Central memory CD8-positive, alpha-beta T cell (primary cell): Measurements from ENCODE around the gene TMEFF2.

ENCODE experiments used
- ATAC-seq: fragments of 150-1000 bp; cut with Tn5 transposase; replicated peaks from 2 replicates; pipeline ENCODE4 v1.10.0; 2022; ENCODE audit warnings: mild to moderate bottlenecking, moderate FRiP score, moderate number of reproducible peaks; ENCODE audit not compliant: poor library complexity, severe bottlenecking; ENCODE audit errors: extremely low read depth
- DNase-seq, 2 donors: peaks; one replicate each; pipeline ENCODE4 v3.0.0; 2021; ENCODE audit warnings: low spot score in 2 of 2
- H3K27ac Mint-ChIP-seq: one replicate; pipeline ENCODE4 v1.8.0; 2022; ENCODE audit warnings: low read depth, mild to moderate bottlenecking, moderate library complexity, mixed read lengths
- H3K27me3 Mint-ChIP-seq: one replicate; pipeline ENCODE4 v1.8.0; 2022; ENCODE audit warnings: mixed read lengths
- H3K36me3 Mint-ChIP-seq: one replicate; pipeline ENCODE4 v1.8.0; 2022; ENCODE audit warnings: mild to moderate bottlenecking, moderate library complexity, mixed read lengths; ENCODE audit not compliant: insufficient read depth
- H3K4me1 Mint-ChIP-seq: one replicate; pipeline ENCODE4 v1.8.0; 2022; ENCODE audit warnings: mixed read lengths
- H3K4me3 Mint-ChIP-seq: one replicate; pipeline ENCODE4 v1.8.0; 2022; ENCODE audit warnings: mild to moderate bottlenecking, moderate library complexity, mixed read lengths
- H3K9me3 Mint-ChIP-seq: one replicate; pipeline ENCODE4 v1.8.0; 2022; ENCODE audit warnings: mixed read lengths

Gene TMEFF2

DNA sequence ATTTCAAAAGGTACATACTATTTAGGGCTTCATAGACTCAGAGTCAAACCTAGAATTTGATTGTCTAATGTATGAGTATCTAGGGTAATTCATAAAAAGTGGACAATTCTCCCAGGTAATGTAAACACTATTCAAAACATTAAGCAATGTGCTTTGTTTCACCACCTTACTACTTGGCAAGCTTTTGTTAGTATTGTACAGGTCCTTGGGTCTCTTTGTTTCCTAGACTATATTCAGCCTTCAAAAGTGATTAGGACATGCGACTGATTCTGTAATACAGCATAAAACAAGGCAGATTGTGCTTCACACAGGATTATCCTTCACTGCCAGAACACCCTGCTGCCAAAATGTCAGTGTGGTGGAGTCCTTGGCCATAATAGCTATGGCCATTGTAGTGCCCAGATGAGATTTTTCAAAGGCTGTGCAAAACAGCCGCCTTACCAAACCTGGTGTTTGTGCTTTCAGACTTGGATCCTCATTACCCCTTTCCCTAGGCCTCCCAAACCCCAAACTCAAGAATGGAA, 257.8 kb downstream of the TMEFF2 start:
- ATAC-seq (no peak), DNase-seq (no peak)
- Mint-ChIP-seq H3K27me3 (peaks cover 52% of the 10 kb centered on the region), H3K4me1 (no peaks in the 10 kb centered on the region), H3K27ac (no peak overlapping the region), H3K9me3 (no peaks in the 10 kb centered on the region), H3K36me3 (peaks cover 1% of the 10 kb centered on the region), H3K4me3 (no peak overlapping the region)

GRCh38 chr2:191935247-191935646, 259.5 kb downstream of the TMEFF2 start:
- peaks cover 46% of the 10 kb centered on the region for H3K27me3 Mint-ChIP-seq
- no peak overlapping the region for H3K27ac Mint-ChIP-seq
- ATAC-seq = no peak
- H3K4me1 Mint-ChIP-seq = no peaks in the 10 kb centered on the region
- peaks cover 1% of the 10 kb centered on the region for H3K36me3 Mint-ChIP-seq
- H3K4me3 Mint-ChIP-seq = no peak overlapping the region
- DNase-seq = no peak
- H3K9me3 Mint-ChIP-seq = no peaks in the 10 kb centered on the region

DNA sequence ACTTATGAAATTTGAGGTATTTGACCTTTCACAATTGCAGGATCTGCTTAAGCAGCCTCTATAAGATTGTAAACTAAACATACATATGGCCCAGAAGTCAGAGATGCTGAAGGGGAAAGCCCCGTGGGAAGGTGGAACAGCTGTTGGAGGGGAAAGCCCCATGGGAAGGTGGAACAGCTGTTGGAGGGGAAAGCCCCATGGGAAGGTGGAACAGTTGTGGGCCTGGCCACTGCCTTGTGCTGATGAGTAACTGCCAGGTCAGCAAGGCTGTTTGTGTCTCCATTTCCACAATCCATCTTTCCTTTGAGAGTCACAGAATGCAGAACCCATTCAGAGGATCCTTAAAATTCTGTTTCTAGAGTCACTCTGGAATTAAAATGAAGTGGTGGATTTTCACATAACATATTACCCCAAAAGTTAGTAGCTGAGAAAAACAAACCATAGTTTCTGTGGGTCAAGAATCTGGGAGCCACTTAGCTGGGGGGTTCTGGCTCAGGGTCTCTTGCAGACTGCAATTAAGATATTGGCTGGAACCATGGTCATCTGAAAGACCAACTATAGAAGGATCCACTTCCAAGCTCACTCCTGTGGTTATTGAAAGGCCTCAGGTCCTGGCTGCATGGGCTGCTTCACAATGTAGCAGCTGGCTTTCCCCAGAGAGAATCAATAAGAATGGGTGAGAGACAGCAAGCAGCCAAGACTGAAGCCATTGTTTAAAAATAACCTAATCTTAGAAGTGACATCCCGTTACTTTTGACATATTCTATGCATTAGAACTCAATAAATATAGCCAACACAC, 261.2 kb downstream of the TMEFF2 start:
- peaks cover 30% of the 10 kb centered on the region for H3K27me3 Mint-ChIP-seq
- peaks cover 1% of the 10 kb centered on the region for H3K36me3 Mint-ChIP-seq
- H3K4me3 Mint-ChIP-seq = no peak overlapping the region
- no peaks in the 10 kb centered on the region for H3K9me3 Mint-ChIP-seq
- no peak for DNase-seq
- H3K4me1 Mint-ChIP-seq = no peaks in the 10 kb centered on the region
- no peak for ATAC-seq
- H3K27ac Mint-ChIP-seq = no peak overlapping the region

GRCh38 chr2:191932286-191932685, 262.4 kb downstream of the TMEFF2 start:
- Mint-ChIP-seq H3K36me3 (peaks cover 1% of the 10 kb centered on the region), H3K27me3 (peaks cover 33% of the 10 kb centered on the region), H3K4me1 (no peaks in the 10 kb centered on the region), H3K4me3 (no peak overlapping the region), H3K27ac (no peak overlapping the region), H3K9me3 (no peaks in the 10 kb centered on the region)
- ATAC-seq (no peak), DNase-seq (no peak)

GRCh38 chr2:191931329-191931728, 263.4 kb downstream of the TMEFF2 start:
- Mint-ChIP-seq H3K4me1 (no peaks in the 10 kb centered on the region), H3K9me3 (no peaks in the 10 kb centered on the region), H3K36me3 (peaks cover 1% of the 10 kb centered on the region), H3K4me3 (no peak overlapping the region), H3K27ac (no peak overlapping the region), H3K27me3 (peaks cover 38% of the 10 kb centered on the region)
- DNase-seq (no peak), ATAC-seq (no peak)

DNA sequence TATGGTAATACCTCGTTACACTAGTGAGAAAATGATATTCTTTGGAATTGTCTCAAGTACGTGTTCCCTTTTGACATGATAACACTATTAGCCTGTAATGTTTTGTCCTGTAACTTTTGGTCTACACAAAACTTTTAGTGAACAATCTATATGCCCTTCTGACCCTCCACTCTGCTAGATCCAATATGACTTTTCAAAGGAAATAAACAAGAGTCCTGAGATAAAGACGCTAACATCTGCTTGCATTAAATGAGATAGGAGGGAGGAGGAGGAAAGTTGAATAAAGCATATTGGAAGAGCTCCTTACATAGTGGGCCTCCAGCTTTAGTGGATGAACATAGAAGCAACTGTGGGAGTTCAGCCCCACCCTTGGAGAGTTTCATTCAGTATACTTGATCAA, 264.5 kb downstream of the TMEFF2 start:
- no peak for DNase-seq
- H3K36me3 Mint-ChIP-seq = peaks cover 1% of the 10 kb centered on the region
- H3K27ac Mint-ChIP-seq = no peak overlapping the region
- H3K27me3 Mint-ChIP-seq = peaks cover 38% of the 10 kb centered on the region
- ATAC-seq = no peak
- no peaks in the 10 kb centered on the region for H3K4me1 Mint-ChIP-seq
- H3K4me3 Mint-ChIP-seq = no peak overlapping the region
- no peaks in the 10 kb centered on the region for H3K9me3 Mint-ChIP-seq

DNA sequence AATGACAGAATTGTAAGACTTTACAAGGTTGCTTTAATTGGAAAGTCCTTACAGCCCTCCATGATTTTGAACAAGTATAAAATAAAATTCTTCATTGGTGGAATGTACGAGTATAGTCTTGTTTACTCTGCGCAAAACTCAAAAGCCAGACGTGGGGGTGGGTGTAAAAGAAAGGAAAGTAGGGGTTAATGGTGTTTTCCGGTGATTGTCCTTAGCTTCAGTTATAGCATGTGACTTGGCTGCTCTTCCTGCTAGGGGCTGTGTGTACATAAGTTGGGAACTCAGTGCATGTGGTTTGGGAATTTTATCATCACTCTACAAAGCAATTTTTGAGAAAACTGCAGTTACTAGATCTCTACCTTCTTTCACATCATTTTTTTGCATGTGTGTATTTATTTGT, 265.4 kb downstream of the TMEFF2 start:
- Mint-ChIP-seq H3K27ac (no peak overlapping the region), H3K27me3 (peaks cover 36% of the 10 kb centered on the region), H3K9me3 (no peaks in the 10 kb centered on the region), H3K4me1 (no peaks in the 10 kb centered on the region), H3K36me3 (peaks cover 1% of the 10 kb centered on the region), H3K4me3 (no peak overlapping the region)
- DNase-seq (no peak), ATAC-seq (no peak)

GRCh38 chr2:191927991-191928390, 266.7 kb downstream of the TMEFF2 start:
- ATAC-seq = no peak
- DNase-seq = no peak
- no peak overlapping the region for H3K4me3 Mint-ChIP-seq
- H3K9me3 Mint-ChIP-seq = no peaks in the 10 kb centered on the region
- H3K27ac Mint-ChIP-seq = no peak overlapping the region
- peaks cover 23% of the 10 kb centered on the region for H3K27me3 Mint-ChIP-seq
- no peaks in the 10 kb centered on the region for H3K36me3 Mint-ChIP-seq
- H3K4me1 Mint-ChIP-seq = no peaks in the 10 kb centered on the region

DNA sequence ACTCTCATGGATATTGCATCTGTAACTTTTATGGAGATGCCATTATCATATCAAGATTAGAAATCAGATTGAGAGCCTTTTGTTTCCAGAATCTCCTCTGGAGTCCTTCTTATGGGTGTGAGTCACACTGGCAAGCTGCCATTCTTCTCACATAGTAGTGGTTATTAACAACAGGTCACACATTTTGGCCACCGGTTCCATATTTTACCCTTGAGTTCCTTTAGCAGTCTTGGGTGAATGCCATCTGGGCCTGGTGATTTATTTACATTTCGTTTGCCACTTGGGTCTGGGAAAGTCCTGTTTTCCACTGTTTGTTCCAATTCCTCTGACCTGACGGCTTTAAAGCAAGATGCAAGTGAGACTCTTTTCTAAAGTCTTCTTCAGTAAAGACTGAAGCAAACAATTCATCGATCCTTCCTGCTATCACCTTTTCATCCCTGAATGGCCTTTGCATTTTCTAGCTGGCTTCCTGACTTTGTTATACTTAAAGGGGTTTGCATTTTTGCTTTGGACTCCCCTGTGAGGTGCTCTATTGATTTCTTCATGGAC, 267.3 kb downstream of the TMEFF2 start:
- Mint-ChIP-seq H3K27me3 (peaks cover 17% of the 10 kb centered on the region), H3K36me3 (no peaks in the 10 kb centered on the region), H3K4me3 (no peak overlapping the region), H3K27ac (no peak overlapping the region), H3K9me3 (no peaks in the 10 kb centered on the region), H3K4me1 (no peaks in the 10 kb centered on the region)
- ATAC-seq = no peak
- DNase-seq = no peak

DNA sequence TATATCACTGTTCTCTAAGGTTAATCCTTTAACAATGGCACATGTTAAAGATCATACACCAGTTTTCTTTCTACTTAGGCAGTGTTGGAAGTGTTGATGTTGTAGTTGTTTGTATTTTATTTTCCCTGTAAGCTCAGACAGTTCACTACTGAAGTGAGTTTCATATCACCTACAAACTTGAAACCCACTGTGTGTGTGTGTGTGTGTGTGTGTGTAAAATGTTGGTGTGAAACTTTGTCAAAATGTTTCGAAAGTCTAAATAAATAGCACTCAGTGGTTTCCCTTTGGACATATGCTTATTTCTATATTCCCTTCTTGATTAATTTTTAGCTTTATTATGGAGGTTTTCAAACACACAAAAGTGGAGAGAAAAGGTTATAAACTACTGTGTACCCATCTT, 268.1 kb downstream of the TMEFF2 start:
- DNase-seq (no peak), ATAC-seq (no peak)
- no peaks in the 10 kb centered on the region for H3K9me3 Mint-ChIP-seq
- no peak overlapping the region for H3K27ac Mint-ChIP-seq
- H3K4me1 Mint-ChIP-seq = no peaks in the 10 kb centered on the region
- no peaks in the 10 kb centered on the region for H3K36me3 Mint-ChIP-seq
- peaks cover 15% of the 10 kb centered on the region for H3K27me3 Mint-ChIP-seq
- H3K4me3 Mint-ChIP-seq = no peak overlapping the region

GRCh38 chr2:191923652-191923997, 271.1 kb downstream of the TMEFF2 start:
- Mint-ChIP-seq H3K4me3 (no peak overlapping the region), H3K36me3 (no peaks in the 10 kb centered on the region), H3K9me3 (no peaks in the 10 kb centered on the region), H3K4me1 (no peaks in the 10 kb centered on the region), H3K27ac (no peak overlapping the region), H3K27me3 (peaks cover 23% of the 10 kb centered on the region)
- ATAC-seq (no peak), DNase-seq (no peak)

DNA sequence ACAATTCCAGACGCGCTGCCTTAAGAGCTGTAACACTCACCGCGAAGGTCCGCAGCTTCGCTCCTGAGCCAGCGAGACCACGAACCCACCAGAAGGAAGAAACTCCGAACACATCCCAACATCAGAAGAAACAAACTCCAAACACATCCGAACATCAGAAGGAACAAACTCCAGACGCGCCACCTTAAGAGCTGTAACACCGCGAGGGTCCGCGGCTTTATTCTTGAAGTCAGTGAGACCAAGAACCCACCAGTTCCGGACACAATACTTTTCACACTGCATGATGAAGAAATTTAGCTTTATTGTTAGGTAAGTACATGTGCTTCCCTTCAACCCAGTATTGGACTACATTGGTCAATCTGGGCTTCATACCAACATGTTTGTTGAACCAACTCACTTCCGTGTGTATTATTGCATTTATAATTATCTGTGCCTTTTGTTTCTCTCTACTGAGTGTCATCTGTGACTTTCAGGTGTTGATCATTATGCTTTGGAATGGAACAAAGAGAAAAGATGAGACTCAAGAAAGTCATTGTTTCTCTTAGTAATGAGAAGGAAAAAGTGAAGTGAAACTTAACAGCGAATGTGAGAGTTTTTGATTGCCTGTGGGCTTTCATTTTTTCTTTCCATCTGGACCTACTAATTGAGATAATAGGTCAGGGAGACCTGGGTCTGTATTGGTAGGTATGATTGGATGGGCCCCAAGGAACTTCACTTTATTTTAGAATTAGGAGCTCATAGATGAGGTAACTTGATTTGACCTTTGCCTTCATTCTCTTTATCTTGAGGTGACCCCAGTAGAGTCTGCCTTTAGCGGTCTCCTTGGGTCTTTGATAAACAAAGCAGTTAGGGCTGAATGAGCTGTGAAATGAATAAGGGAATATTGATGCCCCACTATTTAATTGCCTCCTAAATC, 271.7 kb downstream of the TMEFF2 start:
- Mint-ChIP-seq H3K27me3 (peaks cover 26% of the 10 kb centered on the region), H3K36me3 (no peaks in the 10 kb centered on the region), H3K4me1 (no peaks in the 10 kb centered on the region), H3K4me3 (no peak overlapping the region), H3K9me3 (no peaks in the 10 kb centered on the region), H3K27ac (no peak overlapping the region)
- ATAC-seq (no peak), DNase-seq (no peak)
